HG03432 (cell line): ENCODE results near the gene SHANK2.
"Not testable (repeated sequence)": the region's sequence is repeated elsewhere in the genome, so short reads cannot be mapped to it uniquely, and the experiment has no call there.

Experiments used
- ATAC-seq: cut with Tn5 transposase; IDR thresholded peaks from one replicate; pipeline ENCODE4 v1.9.1; 2021; ENCODE audit warnings: mild to moderate bottlenecking, moderate library complexity; ENCODE audit not compliant: unreplicated experiment

SHANK2 gene

DNA sequence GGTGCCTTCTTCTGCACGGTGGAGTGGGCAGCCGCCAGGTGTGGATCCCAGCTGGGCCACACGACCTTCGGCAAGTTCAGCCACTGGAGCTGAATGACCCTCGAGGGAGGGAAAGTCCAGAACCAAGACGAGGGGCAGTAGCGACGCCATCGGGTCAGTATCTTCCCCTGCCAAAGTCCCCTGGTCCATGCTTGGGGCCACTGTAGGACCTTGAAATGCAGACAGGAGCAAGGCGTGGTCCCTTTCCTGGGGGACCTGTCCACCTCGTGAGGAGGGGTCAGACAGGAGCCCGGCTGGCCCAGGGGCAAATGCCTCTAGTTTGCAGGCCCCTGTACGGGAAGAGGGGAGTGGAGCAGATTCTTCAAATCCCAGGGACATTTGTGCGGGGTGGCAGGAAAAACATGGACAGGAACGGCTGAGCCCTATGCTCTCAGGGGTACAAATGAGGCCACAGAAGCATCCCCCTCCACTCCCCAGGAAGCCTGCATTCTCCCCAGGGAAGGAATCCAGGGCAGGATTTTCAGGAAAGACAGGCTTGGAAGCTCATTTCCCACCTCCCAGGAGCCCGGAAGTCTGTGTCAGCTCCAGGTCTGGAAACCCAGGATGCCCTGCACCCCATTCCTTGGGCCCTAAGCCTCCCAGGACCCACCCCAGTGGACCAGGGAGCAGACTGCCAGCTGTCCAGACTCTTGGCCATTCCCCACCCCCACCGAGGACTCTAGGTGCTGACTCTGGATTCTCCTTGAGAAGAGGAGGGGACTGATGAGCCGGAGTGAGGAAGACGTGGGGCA lies 6.6 kb downstream of the SHANK2 start:
- no peak for ATAC-seq

- ATAC-seq = no peak
Observed at GRCh38 chr11:71244116-71244810, 8.1 kb downstream of the SHANK2 start.

DNA sequence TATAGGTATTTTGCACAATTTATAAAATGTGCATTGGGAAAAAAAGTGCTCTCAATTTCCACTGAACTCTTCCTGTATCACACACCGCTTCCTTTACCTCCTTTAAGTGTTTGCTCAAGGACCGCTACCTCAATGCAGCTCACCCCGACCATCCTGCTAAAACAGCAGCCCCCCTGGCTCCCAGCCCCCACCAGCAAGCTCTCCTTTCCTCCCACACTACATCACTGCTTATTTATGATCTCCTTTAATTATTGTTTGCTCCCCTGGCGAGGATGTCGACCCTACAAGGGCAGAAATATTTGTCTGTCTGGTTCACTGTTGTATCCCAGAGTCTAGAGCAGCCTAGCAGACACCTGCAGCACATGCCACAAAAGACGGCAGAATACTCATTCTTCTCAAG lies 10.0 kb downstream of the SHANK2 start:
- no peak for ATAC-seq

DNA sequence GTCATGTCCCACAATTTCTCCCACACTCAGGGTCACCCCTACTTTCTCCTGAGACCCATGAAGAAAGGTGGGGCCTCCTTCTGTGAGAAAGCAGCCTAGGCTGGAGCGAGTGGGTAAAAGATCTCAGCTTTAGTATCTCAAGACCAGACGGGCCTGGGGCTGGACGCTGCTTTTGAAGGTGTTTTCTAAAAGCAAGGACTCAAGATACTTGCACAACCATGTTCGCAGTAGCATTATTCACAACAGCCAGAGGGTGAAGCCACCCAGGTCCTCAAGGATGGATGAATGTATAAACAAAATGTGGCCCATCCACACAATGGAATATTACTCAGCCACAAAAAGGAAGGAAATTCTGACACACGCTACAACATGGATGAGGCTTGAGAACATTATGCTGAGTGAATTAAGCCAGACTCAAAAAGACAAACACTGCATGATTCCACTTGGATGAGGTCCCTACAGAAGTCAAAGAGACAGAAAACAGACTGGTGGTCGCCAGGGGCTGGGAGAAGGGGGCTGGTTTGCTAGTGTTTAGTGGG lies 10.6 kb downstream of the SHANK2 start:
- no peak for ATAC-seq

DNA sequence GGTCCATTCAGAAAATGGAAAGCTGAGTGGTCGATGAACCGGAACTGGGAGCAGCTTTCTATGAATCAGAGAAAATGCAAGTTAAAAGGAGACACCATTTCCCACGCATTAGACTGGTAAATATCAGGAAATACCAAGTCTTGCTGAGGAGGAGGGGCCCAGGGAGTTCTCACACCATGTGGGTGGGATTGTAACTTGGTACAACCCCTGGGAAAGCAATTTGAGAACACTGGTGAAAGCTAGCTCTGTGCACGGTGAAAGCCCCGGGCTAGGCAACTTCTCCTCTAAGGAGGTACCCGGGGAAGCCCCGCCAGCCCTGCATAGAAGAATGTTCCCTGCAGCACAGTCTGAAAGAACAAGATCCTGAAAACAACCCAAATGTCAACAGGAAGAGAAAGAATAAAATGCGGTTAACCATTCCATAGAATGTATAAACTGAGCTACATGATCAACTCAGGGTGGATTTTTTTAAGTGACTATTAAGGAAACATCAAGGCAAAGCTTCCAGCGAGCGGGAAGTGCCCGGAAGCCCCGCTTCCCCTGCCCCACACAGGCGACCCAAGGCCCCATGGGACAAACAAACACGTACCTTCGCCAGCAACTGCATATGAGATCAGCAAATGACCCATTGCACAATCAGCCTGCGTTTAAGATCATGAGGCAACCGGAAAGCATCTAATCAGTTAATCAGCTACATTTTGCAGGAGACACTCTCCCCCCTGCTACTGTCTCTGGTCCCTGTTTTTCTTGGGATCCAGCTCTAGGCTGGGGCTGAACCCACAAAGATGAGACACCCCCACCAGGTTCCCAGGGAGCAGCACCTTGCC lies 11.3 kb downstream of the SHANK2 start:
- ATAC-seq = no peak

- ATAC-seq = no peak
Observed at GRCh38 chr11:71240061-71240690, 12.2 kb downstream of the SHANK2 start.

- ATAC-seq = no peak
Observed at GRCh38 chr11:71239581-71239980, 12.8 kb downstream of the SHANK2 start.

DNA sequence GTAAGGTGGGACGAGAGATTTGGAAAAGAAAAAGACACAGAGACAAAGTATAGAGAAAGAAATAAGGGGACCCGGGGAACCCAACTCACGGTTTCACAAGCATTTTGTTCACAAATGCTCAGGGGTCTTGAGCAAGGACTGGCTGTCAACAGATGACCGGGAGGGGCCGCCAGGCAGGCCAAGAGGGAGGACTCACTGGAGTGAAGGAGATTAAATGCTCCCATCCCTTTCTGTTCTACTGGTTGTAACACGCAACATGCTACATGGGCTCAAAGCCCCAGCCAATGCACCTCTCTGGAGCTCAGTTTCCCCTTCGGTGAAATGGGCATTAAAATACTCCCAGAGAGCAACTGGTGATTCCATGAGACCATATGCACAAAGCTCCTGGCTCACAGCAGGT lies 13.4 kb downstream of the SHANK2 start:
- no peak for ATAC-seq

DNA sequence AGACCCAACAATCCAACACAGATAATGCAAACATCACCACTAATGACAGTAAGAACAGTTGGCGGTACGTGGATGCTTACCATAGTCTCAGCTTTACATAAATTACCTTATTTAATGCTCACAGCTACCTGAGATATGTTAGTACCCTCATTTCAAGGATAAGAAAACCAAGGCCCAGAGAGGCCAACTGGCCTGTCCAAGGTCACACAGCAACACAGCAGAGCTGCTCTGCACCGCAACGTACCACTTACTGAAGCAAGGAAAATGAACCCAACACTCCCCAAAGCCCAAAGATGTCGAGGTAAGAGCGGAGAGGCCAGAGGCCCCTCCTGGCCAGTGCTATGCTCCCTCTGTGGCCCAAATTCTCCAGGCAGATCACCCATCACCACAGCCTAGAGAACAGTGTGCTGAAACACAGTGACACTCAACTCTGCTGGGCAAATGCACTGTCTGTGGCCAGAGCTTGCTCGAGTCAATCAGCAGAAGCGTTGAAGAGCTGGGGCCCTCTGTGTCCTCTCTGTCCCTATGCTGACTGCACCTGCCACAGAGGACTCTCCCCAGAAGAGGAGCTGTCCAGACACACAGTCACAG lies 14.0 kb downstream of the SHANK2 start:
- ATAC-seq = no peak

- no peak for ATAC-seq
Observed at GRCh38 chr11:71237853-71238252, 14.5 kb downstream of the SHANK2 start.

DNA sequence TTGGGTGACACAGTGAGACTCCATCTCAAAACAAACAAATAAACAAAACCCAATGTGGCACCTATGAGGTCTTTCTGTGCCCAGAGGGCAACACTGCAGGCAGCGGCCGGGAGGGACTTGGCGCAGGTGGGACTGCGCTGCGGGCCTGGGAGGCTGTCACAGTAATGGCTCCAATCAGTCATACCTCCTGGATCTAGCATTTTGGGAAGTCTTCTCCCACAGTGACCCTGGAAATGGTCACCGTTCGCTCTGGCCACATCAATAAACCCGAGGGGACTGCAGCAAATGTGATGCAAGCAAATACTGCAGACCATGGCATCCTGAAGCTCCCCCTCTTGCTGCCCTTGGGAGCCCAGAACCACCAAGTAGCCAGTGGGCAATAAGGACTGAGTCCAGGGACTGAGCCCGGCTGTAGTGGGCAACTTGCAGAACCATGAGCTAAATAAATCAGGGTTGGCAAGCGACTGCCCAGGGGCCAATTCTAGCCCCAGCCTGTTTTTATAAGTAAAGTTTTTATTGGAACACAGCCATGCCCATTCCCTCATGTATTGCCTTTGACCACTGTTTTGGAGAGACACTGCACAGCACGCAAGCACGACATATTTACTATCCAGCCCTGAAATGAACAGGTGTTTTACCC lies 15.4 kb downstream of the SHANK2 start:
- ATAC-seq = no peak

DNA sequence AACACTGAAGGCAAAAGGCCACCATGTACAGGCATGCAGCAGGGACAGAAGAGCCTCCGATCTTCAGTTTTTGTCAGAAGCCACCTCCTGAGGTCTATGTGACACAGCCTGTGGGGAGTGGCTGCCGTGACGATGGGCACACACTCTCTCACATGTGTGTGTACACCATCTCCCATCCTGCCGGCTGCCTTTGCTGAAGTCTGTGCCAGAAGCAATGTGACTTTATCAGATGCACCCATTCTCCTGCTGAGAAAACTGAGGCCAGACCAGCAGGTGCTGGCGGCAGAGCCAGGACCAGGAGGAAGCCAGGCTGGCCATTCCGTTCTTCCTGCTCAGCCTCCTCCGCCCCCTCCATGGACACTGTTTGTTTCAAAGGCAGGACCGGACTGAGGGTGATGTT lies 16.7 kb downstream of the SHANK2 start:
- no peak for ATAC-seq

DNA sequence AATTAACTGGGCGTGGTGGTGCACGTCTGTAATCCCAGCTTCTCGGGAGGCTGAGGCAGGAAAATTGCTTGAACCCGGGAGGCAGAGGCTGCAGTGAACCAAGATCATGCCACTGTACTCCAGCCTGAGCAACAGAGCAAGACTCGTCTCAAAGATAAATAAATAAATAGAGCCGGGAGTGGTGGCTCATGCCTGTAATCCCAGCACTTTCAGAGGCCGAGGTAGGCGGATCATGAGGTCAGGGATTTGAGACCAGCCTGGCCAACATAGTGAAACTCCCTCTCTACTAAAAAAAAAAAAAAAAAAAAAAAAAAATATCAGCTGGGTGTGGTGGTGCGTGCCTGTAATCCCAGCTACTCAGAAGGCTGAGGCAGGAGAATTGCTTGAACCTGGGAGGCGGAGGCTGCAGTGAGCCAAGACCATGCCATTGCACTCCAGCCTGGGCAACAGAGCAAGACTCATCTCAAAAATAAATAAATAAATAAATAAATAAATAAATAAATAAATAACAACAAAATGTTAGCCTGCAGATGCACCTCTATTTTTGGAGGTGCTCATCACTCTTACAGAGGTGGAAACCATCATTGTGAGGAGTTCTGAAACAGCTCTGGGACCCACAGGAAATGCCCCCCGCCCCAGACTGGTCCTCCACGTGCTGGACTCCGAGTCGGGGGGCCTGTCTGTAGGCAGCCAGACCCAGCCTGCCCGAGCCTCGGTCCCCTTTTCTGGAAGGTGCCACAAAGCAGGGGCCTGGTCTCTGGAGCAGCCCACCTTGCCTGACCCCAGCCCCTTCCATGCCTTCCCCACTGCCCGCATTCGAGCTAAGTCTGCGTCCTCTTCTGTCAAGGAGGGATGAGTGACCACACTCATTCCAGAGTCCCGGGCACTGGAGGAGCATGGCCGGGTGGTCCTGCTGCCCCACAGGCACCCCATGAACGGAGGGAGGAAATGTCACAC lies 18.2 kb downstream of the SHANK2 start:
- not testable (repeated sequence) for ATAC-seq

- ATAC-seq = no peak
Observed at GRCh38 chr11:71232364-71232763, 20.0 kb downstream of the SHANK2 start.

GRCh38 chr11:71228961-71229360 lies 23.4 kb downstream of the SHANK2 start:
- no peak for ATAC-seq

GRCh38 chr11:71227058-71227659 lies 25.2 kb downstream of the SHANK2 start:
- no peak for ATAC-seq

- no peak for ATAC-seq
Observed at GRCh38 chr11:71223671-71224660, 28.4 kb downstream of the SHANK2 start.
